ENCODE measurements around the gene DNASE1L2.

DNA sequence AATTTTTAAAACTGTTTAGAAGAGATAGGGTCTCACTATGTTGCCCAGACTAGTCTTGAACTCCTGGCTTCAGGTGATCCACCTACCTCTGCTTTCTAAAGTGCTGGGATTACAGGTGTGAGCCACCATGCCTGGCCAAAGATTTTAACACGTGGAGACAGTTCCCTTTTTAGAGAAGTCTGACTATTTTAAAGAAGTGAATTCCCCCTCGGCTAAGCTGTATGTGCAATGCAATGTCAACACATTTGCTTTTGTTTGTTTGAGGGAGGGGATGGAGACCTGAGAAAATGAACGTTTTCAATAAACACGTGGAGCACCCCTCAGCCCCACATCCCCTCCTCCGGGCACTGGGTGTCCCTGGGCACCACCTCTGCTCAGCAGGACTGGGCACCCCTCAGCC, 46.0 kb downstream of the DNASE1L2 start:
- TF ChIP-seq CTCF (conservative IDR thresholded peaks at IDR 0.05; ENCODE audit: low read depth, low read length) (no peak), MAFK (IDR thresholded peaks at IDR 0.05; ENCODE audit: low read depth, low read length) (no peak), BHLHE40 (IDR thresholded peaks at IDR 0.05; ENCODE audit: low read depth, low read length) (no peak), RAD21 (IDR thresholded peaks at IDR 0.05; ENCODE audit: low read length) (no peak), RFX5 (IDR thresholded peaks at IDR 0.05; ENCODE audit: low read depth, low read length) (no peak), SMC3 (IDR thresholded peaks at IDR 0.05; ENCODE audit: low read depth, low read length) (no peak), POLR2A (IDR thresholded peaks at IDR 0.05; ENCODE audit: low read depth, low read length) (no peak)

All from IMR-90 (cell line).